Heart left ventricle (tissue), 16 donors: ENCODE results near the gene RPL27. TPM values are rescaled to one million over a fixed set of nuclear protein-coding genes. Genes with fewer than 3 reads are reported as not detected.
"Not testable (repeated sequence)": the region's sequence is repeated elsewhere in the genome, so short reads cannot be mapped to it uniquely, and the experiment has no call there.

Experiments
- ATAC-seq, 4 donors: fragments of 200-7000 bp; cut with Tn5 transposase; one replicate each; pipeline ENCODE4 v1.9.1; 2020 to 2022; ENCODE audit warnings: moderate library complexity in 4 of 4, mild to moderate bottlenecking in 3 of 4, moderate number of reproducible peaks in 1 of 4
- DNase-seq, 5 donors: peaks; one replicate each; pipeline ENCODE4 v3.0.0-alpha.2; 2020
- H3K27ac ChIP-seq, 12 donors: fragments of 200-600 bp; sonication (generic) in 4 of 12; one replicate each; pipeline versions ENCODE4 v1.5.0 to v1.8.0; 2016 to 2022; ENCODE audit warnings: mild to moderate bottlenecking in 2 of 12
- H3K27me3 ChIP-seq, 9 donors: fragments of 200-600 bp; sonication (generic) in 2 of 9; one replicate each; pipeline versions ENCODE4 v1.5.1 to v1.8.0; 2016 to 2022; ENCODE audit warnings: mild to moderate bottlenecking in 3 of 9
- H3K36me3 ChIP-seq, 9 donors: fragments of 200-600 bp; sonication (generic) in 2 of 9; one replicate each; pipeline versions ENCODE4 v1.5.0 to v1.8.0; 2018 to 2022; ENCODE audit warnings: mild to moderate bottlenecking in 2 of 9
- H3K4me1 ChIP-seq, 12 donors: fragments of 200-600 bp; sonication (generic) in 4 of 12; one replicate each; pipeline versions ENCODE4 v1.5.0 to v1.8.0; 2016 to 2022; ENCODE audit warnings: mild to moderate bottlenecking in 3 of 12
- H3K4me3 ChIP-seq, 12 donors: fragments of 200-600 bp; sonication (generic) in 4 of 12; one replicate each; pipeline versions ENCODE4 v1.5.0 to v1.8.0; 2017 to 2022; ENCODE audit warnings: mild to moderate bottlenecking in 9 of 12, moderate library complexity in 4 of 12
- H3K9me3 ChIP-seq, 12 donors: fragments of 200-600 bp; sonication (generic) in 4 of 12; one replicate each; pipeline versions ENCODE4 v1.5.0 to v1.8.0; 2016 to 2022; ENCODE audit warnings: mild to moderate bottlenecking in 1 of 12
- POLR2A ChIP-seq, 2 donors: fragments of 450-650 bp; IDR thresholded peaks; one replicate each; pipeline ENCODE4 v1.6.1; 2017; ENCODE audit warnings: antibody characterized with exemption in 2 of 2, mild to moderate bottlenecking in 2 of 2, moderate library complexity in 2 of 2
- WGBS, 4 donors: extraction: QIAGEN DNeasy Blood & Tissue Kit in 2 of 4; methylation state at CpG; one replicate each; pipeline versions ENCODE4 v1.1.5 to v1.1.7; 2013 to 2018; 5-methylcytosine and 5-hydroxymethylcytosine counted together
- intact Hi-C, 10 donors: fragments of 100-400 bp; cut with DNase I; formaldehyde crosslinking; loops; one replicate each; pipeline versions ENCODE4 v1.11.1 to v1.14.2; 2022
- polyA plus RNA-seq, 2 donors: library from polyadenylated mRNA; stranded (reverse); fragments of 200-250 nt; gene quantifications; one replicate each; pipeline ENCODE4 v1.2.3, GENCODE V29; 2013
- total RNA-seq, 9 donors: library from RNA; depleted of rRNA in 2 of 9; stranded (reverse); fragments of >200 nt in 2 of 9; fragmentation: NEBNext Ultra II Directional in 3 of 9; extraction: Animal tissue kit (Norgen Biotek cat#: 25700) in 3 of 9; gene quantifications; one replicate each; pipeline versions ENCODE4 v1.1.0 to v1.2.4, GENCODE V29; 2016 to 2023
- TF ChIP-seq, protein P1 (sequence below), 12 donors: fragments of 200-600 bp; sonication (generic) in 4 of 12; IDR thresholded peaks; one replicate each; pipeline versions ENCODE4 v1.5.0 to v1.8.0; 2018 to 2022; ENCODE audit warnings: antibody characterized with exemption in 12 of 12, mild to moderate bottlenecking in 5 of 12
- donor health status: ischemic (EF 13 %, LVEDD 7.1; RV severe dilation, severe dysfunction).
- donor health status: healthy with polysubstance abuse.
- donor health status: DM: no; HTN: yes; CAD: no.
- donor health status: DM: no; HTN: no; CAD: no.
- donor health status: ischemic (EF 25% LVEDD 6.9; RV normal size, moderate dysfunction).
- donor health status: ischemic (EF 25% LVEDD 5.7; RV mildly dilated, moderate dysfunction).
- donor health status: healthy.
- donor health status: DM: yes; HTN: yes; CAD: no.
- donor health status: ischemic (EF 35%, LVEDD 5.7; RV mildly dilated, moderate dysfunction).
- donor health status: nonischemic (EF 11% LVEDD 7.7; RV severe dilation, severe dysfunction).
- donor health status: DM: yes; HTN: yes; CAD: no.
- donor health status: PGD.
- donor health status: ischemic (EF 29% LVEDD 5.4; RV normal size, mild dysfunction).
- donor health status: nonischemic (EF 23%, LVEDD 6.1; RV moderate dilation, normal function).

Gene RPL27
- total and polyA plus RNA-seq, 11 donors = 477 to 2,590 (median 687) TPM

DNA sequence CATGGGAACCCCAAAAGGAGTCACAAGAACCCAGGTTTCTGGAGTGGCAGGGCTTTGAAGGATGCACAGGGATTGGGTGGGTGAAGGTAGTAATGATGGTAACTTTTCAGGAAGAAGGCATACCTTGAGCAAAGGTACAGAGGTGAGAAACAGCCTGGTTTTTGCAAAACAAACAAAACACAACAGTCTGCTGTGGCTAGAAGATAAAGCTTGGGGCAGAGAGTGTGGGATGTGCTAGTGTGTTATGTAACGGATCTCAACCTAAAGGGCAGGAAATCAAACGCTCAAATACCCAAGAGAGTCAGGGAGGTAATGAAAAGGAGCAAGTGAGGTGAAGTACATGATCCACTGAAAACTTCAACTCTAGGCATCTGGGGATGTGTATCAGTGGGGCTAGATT, 23.0 kb upstream of the RPL27 start:
- no peak overlapping the region for H3K27ac ChIP-seq
- ATAC-seq (no peak), DNase-seq (no peak)
- no peaks in the 10 kb centered on the region for H3K36me3 ChIP-seq
- peaks cover 0 to 13% (median 10%) of the 10 kb centered on the region in 12 donors for H3K4me1 ChIP-seq
- no peak overlapping the region for H3K4me3 ChIP-seq
- WGBS, 4 donors = 30 to 49% (median 43%) methylated on average over 2 of the region's 2 CpGs
- H3K27me3 ChIP-seq = no peaks in the 10 kb centered on the region
- no peak for TF ChIP-seq POLR2A (IDR thresholded peaks at IDR 0.05)
- TF ChIP-seq, protein P1, sequence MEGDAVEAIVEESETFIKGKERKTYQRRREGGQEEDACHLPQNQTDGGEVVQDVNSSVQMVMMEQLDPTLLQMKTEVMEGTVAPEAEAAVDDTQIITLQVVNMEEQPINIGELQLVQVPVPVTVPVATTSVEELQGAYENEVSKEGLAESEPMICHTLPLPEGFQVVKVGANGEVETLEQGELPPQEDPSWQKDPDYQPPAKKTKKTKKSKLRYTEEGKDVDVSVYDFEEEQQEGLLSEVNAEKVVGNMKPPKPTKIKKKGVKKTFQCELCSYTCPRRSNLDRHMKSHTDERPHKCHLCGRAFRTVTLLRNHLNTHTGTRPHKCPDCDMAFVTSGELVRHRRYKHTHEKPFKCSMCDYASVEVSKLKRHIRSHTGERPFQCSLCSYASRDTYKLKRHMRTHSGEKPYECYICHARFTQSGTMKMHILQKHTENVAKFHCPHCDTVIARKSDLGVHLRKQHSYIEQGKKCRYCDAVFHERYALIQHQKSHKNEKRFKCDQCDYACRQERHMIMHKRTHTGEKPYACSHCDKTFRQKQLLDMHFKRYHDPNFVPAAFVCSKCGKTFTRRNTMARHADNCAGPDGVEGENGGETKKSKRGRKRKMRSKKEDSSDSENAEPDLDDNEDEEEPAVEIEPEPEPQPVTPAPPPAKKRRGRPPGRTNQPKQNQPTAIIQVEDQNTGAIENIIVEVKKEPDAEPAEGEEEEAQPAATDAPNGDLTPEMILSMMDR (IDR thresholded peaks at IDR 0.05) = no peak
- intact Hi-C loops = no loop called here
- no peaks in the 10 kb centered on the region for H3K9me3 ChIP-seq

GRCh38 chr17:42975701-42976100, 22.5 kb upstream of the RPL27 start:
- not testable (repeated sequence) for ATAC-seq, H3K27ac ChIP-seq, H3K9me3 ChIP-seq, H3K4me3 ChIP-seq, H3K27me3 ChIP-seq, H3K36me3 ChIP-seq, DNase-seq
- whole genome bisulfite sequencing, 4 donors = 86 to 91% (median 90%) methylated on average over 16 of the region's 16 CpGs
- H3K4me1 ChIP-seq = peaks cover 0 to 16% (median 10%) of the 10 kb centered on the region in 12 donors
- intact Hi-C loops = loop anchor here in 1 of 10 donors (2.0 kb wide), 1 partner anchor 19 kb away; no protein-coding TSS in a partner anchor

GRCh38 chr17:42979511-42980273, 18.5 kb upstream of the RPL27 start, which contains the start of gene PTGES3L:
Gene PTGES3L, minus strand, starts transcription at chr17:42980080. Its CDS starts 27 bp downstream, at chr17:42980053.
- peak; percentile 69 to 88 (median 73) for DNase-seq
- peaks cover 0 to 11% (median 3%) of the 10 kb centered on the region in 9 donors for H3K36me3 ChIP-seq
- peak within 1 kb of the TSS; percentile 63 to 100 (median 92) for H3K4me3 ChIP-seq
- intact Hi-C loops = loop anchor here in 2 of 10 donors (1.0 kb wide), 2 partner anchors 15 to 19 kb away; partner anchors contain the start of genes RPL27 (in 2 of the 2) and AARSD1 (in 1 of the 2)
- no peaks in the 10 kb centered on the region for H3K9me3 ChIP-seq
- H3K27ac ChIP-seq = peak within 1 kb of the TSS; percentile 11 to 93 (median 89)
- WGBS, 4 donors = 24 to 29% (median 28%) methylated on average over 18 to 21 of the region's 21 CpGs
- TF ChIP-seq POLR2A (IDR thresholded peaks at IDR 0.05) = no peak
- TF ChIP-seq, protein P1 (IDR thresholded peaks at IDR 0.05) = no peak
- H3K4me1 ChIP-seq = peaks cover 0 to 36% (median 25%) of the 10 kb centered on the region in 12 donors
- ATAC-seq = peak; percentile 83 to 90 (median 86)
- no peaks in the 10 kb centered on the region for H3K27me3 ChIP-seq

- peak in 1 of 2 donors; percentile 40 for TF ChIP-seq POLR2A (IDR thresholded peaks at IDR 0.05)
- TF ChIP-seq, protein P1 (IDR thresholded peaks at IDR 0.05) = no peak
- ATAC-seq = peak; percentile 92 to 95 (median 92)
- Histone ChIP-seq H3K9me3 (no peaks in the 10 kb centered on the region), H3K27me3 (no peaks in the 10 kb centered on the region), H3K36me3 (peaks cover 0 to 18% (median 5%) of the 10 kb centered on the region in 9 donors), H3K27ac (peak within 1 kb of the TSS; percentile 11 to 93 (median 89)), H3K4me3 (peak within 1 kb of the TSS; percentile 63 to 100 (median 92)), H3K4me1 (peaks cover 0 to 39% (median 25%) of the 10 kb centered on the region in 12 donors)
- intact Hi-C loops = loop anchor here in 2 of 10 donors (1.0 kb wide), 2 partner anchors 16 to 18 kb away; partner anchors contain the start of genes RPL27 (in 2 of the 2) and AARSD1 (in 1 of the 2)
- 0 to 1% (median 0%) methylated on average over 26 to 39 of the region's 39 CpGs for WGBS, 4 donors
- peak; percentile 94 to 97 (median 95) for DNase-seq
Measured at GRCh38 chr17:42980274-42980765, 17.9 kb upstream of the RPL27 start, which contains the start of gene RUNDC1. Gene RUNDC1, plus strand, starts transcription at chr17:42980565. Its CDS starts 12 bp downstream, at chr17:42980577.
